ENCODE data around the gene MIPOL1.

DNA sequence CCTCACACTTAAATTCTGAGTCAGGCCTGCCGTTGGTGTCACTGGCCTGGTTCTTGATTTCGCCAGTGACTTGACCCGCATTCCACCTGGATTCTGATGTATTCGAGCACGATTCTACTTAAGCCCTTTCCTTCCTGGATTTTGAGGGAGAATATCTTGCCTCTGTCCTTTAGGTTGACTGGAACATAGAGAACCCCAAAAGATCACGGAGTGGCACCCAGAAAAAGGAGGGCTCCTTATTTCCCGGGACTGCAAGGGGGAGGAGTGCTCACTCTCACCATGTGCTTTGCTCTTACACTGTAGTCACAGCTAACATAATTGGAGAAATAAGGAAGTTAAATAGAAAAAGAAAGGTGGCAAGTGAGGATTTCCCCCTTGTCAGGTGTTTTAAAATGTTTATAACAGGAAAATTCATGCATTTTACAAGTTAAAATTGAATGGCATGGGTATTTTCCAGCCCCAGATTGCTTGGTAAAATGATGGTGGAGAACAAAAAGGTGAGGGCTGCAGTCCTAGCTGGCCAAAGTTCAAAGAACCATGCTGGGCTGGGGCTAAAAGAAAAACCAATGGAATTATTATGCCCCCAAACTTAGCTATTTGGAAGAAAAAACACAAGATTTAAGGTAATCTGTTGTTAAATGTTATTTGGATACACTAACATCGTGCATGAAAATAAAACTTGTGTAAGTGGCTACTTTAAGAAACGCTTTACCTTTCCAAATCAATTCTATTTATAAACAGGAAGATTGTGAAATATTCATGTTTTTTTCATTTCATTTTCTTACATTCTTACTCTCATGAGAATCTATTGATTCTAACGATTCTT is 388.4 kb downstream of the MIPOL1 start:
- no peak for TF ChIP-seq CTCF (IDR thresholded peaks at IDR 0.05)
- TF ChIP-seq POLR2A (IDR thresholded peaks at IDR 0.05) = no peak
